Measurements from ENCODE around the gene STING1. TPM values are rescaled to one million over a fixed set of nuclear protein-coding genes. Genes with fewer than 3 reads are reported as not detected.
"Not testable (repeated sequence)": the region's sequence is repeated elsewhere in the genome, so short reads cannot be mapped to it uniquely, and the experiment has no call there.

The STING1 gene
- total RNA-seq, 1 experiment from 2014 or later: 26.1 TPM

DNA sequence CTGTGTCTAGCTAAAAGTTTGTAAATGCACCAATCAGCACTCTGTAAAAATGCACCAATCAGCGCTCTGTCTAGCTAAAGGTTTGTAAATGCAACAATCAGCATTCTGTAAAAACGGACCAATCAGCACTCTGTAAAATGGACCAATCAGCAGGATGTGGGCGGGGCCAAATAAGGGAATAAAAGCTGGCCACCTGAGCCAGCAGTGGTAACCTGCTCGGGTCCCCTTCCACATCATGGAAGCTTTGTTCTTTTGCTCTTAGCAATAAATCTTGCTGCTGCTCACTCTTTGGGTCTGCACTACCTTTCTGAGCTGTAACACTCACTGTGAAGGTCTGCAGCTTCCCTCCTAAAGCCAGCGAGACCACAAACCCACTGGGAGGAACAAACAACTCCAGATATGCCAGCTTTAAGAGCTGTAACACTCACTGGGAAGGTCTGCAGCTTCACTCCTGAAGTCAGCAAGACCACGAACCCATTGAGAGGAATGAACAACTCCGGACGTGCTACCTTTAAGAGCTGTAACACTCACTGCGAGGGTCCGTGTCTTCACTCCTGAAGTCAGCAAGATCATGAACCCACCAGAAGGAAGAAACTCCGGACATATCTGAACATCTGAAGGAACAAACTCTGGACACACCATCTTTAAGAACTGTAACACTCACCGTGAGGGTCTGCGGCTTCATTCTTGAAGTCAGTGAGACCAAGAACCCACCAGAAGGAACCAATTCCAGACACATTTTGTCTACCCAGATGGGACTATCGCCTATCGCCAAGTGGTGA, 20.7 kb upstream of the STING1 start:
- not testable (repeated sequence) for DNase-seq (ENCODE audit: low spot score)

DNA sequence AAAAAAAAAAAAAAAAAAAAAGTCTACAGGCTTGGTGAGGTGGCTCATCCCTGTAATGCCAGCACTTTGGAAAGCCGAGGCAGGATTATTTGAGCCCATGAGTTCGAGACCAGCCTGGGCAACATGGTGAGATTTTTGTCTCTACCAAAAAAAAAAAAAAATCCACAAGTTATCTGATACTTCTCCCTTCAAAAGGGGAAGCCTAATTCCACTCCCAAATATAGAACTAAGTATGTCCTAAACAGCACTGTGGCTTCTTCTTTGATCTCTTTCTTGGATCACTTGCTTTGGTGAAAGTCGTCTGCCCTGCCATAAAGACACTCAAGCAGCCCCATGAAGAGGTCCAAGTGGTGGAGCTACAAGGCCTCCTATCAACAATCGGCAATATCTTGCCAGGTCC, 18.8 kb upstream of the STING1 start:
- no peak for DNase-seq (ENCODE audit: low spot score)

DNA sequence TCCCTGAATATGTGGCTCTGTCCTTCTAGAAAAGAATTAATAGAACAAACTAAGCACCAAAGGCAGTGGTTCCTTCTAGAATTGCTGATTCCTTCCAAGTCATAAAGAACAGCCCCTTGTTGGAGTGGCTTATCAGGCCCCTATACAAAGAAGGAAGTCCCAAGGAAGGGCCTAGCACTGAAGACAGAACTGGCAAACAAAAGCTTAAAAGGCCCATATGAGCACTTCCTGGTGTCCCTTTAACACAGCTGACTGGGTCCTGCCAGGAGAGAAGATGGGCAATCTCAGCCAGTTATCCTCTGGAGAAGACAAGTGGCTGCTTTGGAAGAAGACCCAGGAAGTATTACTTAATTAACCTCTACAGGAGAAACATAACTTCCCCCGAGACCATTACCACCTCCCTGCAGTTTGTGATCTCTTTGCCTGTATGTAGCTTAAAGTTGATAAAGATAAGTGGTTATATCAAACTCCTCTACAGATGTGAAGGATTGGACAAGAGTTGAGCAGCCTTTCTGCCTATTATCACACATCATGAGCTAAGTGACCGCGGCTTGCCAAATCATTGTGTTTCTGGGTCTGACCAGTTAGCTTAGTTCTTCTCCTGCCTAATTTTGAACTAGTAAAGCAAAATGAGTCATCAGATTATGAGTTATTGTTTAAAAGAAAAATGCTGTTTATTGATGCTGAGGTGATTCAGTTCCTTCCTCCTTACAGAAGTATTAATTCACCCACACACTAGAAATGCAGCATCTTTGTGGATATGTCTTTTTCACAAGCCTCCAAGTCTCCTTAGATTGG, 13.3 kb upstream of the STING1 start:
- DNase-seq (ENCODE audit: low spot score): no peak

DNA sequence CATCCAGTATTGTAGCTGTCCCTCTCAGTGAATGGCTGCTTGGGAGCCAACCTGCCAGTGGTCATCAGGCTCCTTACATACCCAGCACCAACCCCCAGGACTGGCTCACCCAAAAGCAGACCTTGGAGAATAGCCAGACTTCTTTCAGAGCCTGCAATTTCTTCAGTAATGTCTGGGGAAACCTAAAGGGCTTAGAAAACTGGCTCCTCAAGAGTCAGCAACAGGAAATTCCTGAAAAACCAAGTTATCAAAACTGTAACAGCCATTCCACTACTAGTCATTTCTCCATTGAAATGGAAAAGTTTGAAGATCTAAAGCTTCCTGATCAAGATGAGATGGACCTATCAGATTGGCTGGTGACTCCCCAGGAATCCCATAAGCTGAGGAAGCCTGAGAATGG, 12.3 kb upstream of the STING1 start:
- DNase-seq (ENCODE audit: low spot score): no peak

DNA sequence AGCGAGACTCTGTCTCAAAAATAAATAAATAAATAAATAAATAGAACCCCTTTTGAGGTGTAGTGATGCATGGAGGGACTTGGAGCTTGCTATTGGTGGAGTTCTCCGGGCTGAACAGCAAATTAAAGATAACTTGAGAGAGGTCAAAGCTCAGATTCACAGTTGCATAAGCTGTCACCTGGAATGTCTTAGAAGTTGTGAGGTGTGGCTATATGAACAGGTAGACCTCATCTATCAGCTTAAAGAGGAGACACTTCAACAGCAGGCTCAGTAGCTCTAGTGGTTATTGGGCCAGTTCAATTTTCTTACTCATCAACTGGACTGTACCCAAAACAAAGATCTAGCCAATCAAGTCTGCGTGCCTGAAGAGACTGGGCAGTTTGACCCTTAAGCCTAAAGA, 11.7 kb upstream of the STING1 start:
- DNase-seq (ENCODE audit: low spot score): no peak

DNA sequence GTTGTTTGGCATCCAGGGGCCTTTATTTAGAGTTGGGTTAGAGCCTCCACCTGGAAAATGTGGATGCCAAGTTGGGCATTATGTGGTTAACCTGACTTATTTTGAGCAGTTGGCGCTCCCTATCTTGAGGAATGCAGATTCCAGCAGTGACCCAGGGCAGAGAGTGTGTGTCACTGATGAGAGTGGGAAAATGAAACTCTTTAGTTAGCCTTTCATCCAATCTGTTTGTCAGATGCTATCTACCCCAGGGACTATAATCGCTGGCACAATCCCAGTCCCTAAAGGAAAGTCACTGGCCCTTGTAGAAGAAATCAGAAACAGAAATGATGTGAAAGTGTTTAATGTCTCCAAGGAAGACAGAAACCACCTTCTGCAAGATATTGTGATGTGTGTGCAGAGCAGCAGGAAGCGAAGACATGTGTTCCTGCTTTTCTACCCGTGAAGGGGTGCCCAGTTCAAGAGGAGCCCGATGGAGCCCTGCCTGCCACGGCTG, 10.2 kb upstream of the STING1 start:
- no peak for DNase-seq (ENCODE audit: low spot score)

DNA sequence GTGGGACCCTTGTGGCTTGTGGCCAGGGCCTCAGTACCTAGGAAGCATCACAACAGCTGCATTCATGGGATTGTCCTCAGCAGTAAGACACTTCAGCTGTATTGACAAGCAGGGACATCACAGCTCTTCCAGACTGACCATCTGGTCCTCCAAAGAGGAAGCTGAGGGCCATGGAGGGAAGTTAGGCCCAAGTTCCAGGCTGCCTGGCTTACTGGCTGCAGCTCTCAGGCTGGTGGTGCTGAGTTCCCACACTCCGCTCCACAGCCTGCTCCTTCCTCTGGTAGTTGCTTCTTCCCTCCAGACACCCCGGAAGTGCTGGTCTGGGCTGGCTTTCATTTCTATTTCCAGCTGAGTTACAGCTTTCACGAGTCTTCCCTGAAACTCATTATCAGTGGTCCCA, 5.7 kb upstream of the STING1 start:
- no peak for DNase-seq (ENCODE audit: low spot score)

DNA sequence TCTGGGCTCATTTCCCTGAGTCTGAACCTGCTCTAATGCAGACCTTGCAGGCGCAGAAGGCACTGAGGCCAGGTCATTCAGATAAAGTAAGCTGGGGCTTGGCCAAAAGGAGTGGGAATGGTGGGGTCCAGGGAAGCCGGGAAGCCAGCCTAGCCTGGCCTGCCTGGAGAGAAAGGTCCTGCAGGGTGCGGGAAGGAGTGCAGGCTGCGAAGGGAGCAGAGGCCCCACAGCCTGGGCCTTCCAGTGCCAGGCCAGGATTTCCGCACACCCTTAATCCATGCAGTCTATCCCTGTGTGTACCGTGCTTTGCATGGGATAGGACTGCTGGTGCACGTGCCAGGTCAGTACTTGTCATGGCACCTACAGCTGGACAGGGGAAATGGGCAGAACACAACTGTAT, 3.6 kb upstream of the STING1 start:
- no peak for DNase-seq (ENCODE audit: low spot score)

DNA sequence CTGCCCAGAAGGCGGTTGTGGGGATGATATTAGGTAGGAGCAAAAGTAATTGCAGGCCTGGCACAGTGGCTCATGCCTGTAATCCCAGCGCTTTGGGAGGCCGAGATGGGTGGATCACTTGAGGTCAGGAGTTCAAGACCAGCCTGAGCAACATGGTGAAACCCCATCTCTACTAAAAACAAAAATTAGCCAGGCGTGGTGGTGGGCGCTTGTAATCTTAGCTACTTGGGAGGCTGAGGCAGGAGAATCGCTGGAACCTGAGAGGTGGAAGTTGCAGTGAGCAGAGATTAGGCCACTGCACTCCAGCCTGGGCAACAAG, 291 bp upstream of the STING1 start:
- DNase-seq (ENCODE audit: low spot score): not testable (repeated sequence)

DNA sequence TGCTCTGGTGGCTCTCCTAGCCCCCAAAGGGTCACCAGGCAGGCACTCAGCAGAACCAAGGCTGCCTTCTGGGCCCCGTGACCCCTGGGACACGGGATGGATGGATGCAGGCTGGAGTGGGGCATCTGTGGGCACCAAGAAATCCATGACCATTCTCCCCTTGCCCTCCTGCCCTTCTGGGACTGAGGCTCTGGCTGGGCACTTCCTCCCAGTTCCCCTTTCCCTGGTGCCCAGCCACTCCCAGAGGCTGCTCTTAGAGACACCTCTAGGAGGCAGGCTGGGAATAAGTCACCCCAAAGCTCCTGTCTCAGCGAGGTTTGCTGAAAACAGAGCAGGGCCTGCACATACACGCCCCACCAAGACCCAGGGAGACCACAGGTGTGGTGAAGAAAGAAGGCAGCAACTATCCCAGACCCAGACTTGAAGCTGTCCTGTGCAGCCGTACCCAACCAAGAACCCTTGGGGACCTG, 943 bp downstream of the STING1 start:
- DNase-seq (ENCODE audit: low spot score): no peak

DNA sequence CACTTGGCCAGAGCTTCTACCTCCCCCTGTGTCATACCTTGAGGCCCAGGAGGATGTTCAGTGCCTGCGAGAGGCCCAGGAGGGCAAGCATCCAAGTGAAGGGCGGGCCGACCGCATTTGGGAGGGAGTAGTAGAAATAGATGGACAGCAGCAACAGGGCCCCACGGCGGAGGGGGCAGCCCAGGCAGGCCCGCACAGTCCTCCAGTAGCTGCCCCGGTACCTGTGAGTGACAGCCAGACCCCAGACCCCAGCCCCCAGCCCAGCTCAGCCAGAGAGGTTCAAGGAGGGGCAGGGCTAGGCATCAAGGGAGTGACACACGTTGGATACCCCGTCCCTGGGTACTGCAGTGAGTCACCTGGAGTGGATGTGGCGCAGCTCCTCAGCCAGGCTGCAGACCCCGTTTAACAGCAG, 1.4 kb downstream of the STING1 start:
- peak; percentile 43 for DNase-seq (ENCODE audit: low spot score)

DNA sequence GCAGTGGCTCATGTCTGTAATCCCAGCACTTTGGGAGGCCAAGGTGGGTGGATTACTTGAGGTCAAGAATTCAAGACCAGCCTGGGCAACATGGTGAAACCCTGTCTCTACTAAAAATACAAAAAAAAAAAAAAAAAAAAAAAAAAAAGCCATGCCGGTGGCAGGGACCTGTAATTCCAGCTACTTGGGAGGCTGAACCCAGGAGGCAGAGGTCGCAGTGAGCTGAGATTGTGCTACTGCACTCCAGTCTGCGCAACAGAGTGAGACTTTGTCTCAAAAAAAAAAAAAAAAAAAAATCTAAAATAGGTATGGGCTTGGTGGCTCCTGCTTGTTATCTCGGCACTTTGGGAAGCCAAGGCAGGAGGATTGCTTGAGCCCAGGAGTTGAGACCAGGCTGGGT, 2.8 kb downstream of the STING1 start:
- not testable (repeated sequence) for DNase-seq (ENCODE audit: low spot score)

DNA sequence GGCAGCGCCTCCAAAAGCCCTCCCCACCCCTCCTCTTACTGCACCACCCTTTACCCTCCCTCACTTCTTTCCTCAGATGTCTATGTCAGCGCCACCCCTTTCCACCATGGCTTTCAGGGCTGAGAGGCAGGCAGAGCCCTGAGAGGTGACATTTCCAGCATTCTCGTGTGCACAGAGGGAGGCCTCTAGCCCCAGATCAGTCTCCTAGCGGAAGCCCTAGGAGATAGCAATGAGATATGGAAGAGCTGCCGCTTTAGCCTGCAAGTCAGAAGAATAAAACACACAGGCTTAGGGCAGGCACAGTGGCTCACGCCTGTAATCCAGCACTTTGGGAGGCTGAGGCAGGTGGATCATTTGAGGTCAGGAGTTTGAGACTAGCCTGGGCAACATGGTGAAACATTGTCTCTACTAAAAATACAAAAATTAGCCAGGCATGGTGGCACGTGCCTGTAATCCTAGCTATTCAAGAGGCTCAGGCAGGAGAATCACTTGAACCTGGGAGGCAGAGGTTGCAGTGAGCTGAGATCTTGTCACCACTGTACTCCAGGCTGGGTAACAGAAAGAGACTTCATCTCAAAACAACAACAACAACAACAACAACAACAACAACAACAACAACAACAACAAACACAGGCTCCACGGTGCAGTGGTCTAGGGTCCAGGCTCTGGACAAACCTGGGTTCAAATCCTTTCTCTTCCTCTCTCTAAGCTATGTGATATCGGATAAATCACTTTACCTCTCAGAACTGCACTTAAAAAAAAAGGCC, 3.7 kb downstream of the STING1 start:
- peak; percentile 30 for DNase-seq (ENCODE audit: low spot score)

DNA sequence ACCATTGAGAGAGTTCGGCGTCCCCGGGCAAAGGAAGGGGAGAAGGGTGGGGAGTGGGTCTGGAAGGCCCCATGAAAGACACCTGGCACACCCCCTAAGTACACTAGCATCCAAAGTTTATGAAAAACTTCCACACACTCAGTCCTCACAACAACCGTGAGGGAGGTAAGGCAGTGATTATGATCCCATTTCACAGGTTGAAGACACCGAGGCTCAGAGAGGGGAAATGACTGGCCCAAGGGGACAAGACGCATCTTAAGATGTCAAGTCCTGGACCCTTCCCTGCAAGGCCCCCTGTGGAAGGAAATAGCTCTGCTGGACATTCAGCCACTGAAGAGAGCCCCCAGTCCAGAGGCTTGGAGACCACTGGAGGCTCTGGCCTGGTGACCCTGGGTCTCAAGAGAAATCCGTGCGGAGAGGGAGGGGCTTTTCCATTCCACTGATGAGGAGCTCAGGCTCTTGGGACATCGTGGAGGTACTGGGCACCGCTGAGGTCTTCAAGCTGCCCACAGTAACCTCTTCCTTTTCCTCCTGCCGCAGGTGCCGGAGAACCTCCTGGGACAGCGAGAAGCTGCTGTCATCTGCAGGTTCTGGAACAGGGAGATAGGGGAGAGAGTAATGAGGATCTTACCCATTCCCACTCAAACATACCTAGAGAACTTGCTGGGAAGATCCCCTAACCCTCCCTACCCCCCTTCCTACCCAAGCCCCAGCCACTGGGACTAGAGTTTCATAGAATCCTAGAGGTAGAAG, 6.5 kb downstream of the STING1 start:
- DNase-seq (ENCODE audit: low spot score): no peak

DNA sequence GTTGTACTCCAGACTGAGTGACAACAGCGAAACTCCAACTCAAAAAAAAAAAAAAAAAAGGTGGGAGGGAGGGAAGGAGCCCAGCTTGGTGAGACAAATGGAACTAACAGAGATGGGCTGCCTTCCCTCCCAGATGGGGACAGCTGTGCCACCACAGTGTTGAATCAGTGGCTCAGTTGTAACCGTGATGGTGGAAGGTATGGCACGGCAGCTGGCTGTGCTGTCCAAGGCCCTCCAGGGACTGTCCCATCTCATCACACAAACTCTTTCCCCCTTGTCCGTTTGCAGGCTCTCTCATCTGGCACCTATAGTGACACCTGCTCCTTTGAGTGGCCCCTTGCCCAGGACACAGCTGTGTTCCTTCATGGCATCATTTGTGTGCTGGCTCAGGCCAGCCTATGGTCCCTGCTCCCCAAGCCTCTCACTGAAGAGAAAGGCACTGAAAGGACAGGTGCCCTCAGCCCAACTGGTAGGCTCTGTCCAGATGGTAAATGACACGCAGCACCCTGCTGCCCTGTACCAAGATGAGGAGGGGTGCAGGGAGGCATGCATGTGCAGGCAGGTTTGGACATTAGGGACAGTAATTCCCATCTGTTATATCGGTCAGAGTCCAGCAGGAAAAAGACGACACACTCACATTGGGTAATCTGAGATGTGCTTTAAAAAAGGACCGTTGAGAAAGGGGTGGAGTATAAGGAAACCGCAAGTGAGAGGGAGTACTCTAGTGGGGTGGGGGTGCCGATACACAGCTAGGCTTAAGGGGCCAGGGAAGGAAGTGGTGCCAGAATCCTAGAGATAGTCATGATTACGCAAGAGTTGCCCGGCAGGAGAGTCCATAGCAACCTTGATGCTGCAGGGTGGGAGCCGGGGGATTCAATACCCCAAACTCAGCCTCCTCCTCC, 7.4 kb downstream of the STING1 start:
- DNase-seq (ENCODE audit: low spot score): no peak

DNA sequence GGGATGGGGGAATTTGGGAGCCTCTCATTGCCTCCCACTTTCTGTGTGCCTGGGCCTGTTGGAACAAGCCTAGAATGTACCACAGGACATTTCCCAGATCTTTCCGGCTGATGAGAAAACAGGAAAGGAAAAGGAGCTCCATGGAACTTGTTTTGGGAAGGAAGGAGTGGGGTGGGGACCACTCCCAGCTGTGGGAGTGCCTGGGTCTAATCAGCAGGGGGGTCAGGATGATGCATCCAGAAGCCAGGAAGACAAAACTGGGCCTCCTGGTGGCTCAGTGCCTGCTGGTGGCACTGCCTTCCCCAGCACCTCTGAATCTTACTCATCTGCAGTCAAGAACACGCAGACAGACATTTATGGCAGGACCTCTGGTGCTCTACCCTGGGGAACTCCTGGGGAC, 9.0 kb downstream of the STING1 start:
- no peak for DNase-seq (ENCODE audit: low spot score)

DNA sequence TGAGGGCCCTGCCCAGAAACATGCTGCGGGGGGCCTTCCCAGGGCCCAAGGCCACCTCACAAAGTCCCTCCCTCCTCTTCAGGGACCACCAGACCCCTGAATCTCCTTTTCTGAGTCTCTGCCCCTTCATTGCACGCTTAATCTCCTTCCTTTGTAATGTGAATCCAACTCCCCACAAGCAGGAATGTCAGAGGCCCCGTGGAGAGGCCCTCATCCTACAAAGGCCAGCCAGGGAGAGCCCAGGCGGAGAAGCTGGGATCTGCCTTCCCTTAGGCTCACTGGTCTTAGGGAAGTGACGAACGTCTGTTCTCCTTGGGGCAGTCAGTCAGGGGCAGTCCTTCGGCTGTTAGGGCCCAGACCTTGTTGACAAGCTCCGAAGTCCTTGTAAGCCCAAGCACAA, 9.5 kb downstream of the STING1 start:
- no peak for DNase-seq (ENCODE audit: low spot score)

DNA sequence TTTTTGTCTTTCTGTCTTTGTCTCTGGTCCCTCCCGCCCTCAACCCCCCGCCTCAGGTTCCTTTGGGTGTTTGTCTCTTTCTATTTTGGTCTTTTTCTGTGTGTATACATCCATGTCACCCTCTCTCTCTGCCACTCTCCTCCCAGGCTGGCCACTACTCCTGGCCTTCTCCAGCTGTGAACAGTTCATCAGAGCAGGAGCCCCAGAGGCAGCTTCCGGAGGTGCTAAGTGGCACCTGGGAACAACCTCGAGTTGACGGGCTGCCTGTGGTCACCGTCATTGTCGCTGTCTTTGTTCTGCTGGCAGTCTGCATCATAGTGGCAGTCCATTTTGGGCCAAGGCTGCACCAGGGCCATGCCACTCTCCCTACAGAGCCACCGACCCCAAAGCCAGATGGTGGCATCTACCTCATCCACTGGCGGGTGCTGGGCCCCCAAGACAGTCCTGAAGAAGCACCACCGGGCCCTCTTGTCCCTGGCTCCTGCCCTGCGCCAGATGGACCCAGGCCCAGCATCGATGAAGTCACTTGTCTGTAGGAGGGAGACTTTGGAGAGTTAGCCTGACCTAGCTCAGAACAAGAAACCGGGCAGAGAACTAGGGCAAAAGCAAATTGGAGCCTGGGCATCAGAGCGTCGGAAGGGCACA, 10.1 kb downstream of the STING1 start:
- DNase-seq (ENCODE audit: low spot score): no peak

DNA sequence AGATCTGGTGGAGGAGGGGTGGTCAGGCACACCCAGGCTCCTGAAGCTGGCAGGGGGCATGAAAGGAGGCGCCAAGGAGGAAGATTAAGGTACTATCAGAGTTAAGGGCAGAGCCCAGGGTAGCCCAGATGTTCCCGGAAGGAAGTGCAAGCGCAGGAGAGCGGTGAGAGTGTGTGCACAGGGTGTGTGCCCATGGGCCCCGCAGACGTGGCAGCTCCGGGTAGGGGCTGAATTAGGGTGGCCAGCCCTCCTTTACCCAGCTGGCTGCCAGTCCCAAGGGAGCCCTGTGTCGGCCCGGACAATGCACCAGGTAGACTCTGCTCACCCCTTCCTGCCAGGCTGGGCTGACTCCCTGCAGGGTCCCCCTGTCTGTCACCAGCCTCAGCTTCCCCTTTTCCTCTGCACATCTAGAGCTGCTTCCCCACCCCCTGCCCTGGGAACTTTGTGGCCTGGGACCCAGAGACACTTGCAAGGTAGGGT, 11.7 kb downstream of the STING1 start, which contains the start of gene SMIM33:
SMIM33 (plus strand) TSS at position 184 of the 480 bp plus-strand sequence; CDS start at position 302, 118 bp downstream.
- DNase-seq (ENCODE audit: low spot score): no peak
